ENCODE results near the gene MYO9B.

The MYO9B gene

GRCh38 chr19:17237747-17238706 is 162.4 kb downstream of the MYO9B start:
- DNase-seq (ENCODE audit: low read depth in 2 of 2): no peak

GRCh38 chr19:17240062-17240752 is 164.6 kb downstream of the MYO9B start:
- DNase-seq (ENCODE audit: low read depth in 2 of 2): no peak

- DNase-seq (ENCODE audit: low read depth in 2 of 2): no peak
Observed at GRCh38 chr19:17240826-17241399, 165.3 kb downstream of the MYO9B start.

- DNase-seq (ENCODE audit: low read depth in 2 of 2): no peak
Observed at GRCh38 chr19:17242431-17243208, 167.0 kb downstream of the MYO9B start.

DNA sequence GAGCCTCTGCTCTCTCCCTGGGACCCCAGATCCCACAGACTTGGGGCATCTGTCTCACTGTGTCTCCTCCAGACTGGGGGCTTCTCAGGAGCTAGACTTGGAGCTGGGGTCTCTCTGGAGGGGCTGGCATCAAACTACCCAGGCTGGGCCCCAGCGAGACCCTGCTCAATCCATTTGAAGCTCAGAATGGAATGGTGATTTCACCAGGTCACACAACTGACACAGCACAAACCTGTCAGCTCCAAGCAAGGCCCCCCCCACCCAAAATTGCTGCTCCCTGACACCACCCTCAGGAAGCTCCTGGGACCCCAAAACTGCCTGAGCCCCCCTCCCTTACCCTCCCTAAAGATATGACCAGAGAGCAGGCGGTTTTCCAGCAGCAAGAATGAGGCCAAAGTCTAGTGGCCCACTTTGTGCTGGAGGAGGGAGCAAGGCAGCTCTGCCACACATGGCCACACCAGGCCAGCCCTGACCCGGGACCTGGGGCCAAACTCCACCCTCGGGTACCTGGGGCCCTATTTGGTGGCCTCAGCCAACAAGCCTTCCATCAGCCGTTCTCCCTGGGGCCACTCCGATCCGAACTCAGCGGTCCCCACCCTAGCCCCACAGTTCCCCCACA is 167.7 kb downstream of the MYO9B start:
- no peak for DNase-seq (ENCODE audit: low read depth in 2 of 2)

GRCh38 chr19:17243830-17244617 is 168.4 kb downstream of the MYO9B start:
- no peak for DNase-seq (ENCODE audit: low read depth in 2 of 2)

GRCh38 chr19:17244618-17245534 is 169.3 kb downstream of the MYO9B start:
- DNase-seq (ENCODE audit: low read depth in 2 of 2): no peak

GRCh38 chr19:17245535-17245984 is 170.0 kb downstream of the MYO9B start, which contains the start of gene NR2F6:
Gene NR2F6 (minus strand): TSS chr19:17245919. CDS start chr19:17245220, 699 bp downstream.
- no peak for DNase-seq (ENCODE audit: low read depth in 2 of 2)

GRCh38 chr19:17246681-17247425 is 171.3 kb downstream of the MYO9B start:
- no peak for DNase-seq (ENCODE audit: low read depth in 2 of 2)

DNA sequence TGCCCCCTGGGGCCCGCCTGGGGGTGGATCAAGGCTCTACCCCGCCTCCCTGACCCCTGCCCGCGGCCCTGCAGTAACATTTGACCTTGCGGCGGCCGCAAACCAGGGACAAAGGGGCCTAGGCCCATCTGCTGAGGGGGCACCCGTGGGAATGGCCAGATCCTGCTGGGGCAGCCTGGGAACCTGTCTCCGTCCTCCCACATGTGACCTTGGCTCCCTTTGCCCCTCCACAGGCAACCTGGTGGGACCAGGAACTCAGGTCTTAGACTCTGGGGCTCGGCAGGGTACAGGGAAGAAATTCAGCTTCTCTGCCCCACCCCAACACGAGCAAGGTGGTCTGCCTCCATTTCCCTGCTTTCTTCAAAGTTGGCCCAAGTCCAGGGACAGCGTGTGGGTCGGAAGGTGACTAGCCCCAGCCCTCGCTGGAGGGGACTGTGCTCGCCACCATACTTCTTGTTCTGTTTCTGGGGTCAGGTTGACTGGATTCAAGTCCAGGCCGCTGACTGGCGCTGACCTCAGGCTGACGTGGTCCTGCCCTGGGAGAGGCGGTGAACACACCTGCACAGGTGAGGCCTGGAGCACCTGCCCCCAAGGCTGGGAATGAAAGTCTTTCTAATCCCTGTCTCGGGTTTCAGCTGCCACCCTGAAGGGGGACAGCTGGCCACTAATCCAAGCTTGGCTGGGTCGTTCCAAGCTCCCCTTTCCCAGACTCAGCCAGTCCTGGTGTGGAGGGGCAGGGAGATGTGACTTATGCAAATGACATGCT is 172.6 kb downstream of the MYO9B start:
- no peak for DNase-seq (ENCODE audit: low read depth in 2 of 2)

DNA sequence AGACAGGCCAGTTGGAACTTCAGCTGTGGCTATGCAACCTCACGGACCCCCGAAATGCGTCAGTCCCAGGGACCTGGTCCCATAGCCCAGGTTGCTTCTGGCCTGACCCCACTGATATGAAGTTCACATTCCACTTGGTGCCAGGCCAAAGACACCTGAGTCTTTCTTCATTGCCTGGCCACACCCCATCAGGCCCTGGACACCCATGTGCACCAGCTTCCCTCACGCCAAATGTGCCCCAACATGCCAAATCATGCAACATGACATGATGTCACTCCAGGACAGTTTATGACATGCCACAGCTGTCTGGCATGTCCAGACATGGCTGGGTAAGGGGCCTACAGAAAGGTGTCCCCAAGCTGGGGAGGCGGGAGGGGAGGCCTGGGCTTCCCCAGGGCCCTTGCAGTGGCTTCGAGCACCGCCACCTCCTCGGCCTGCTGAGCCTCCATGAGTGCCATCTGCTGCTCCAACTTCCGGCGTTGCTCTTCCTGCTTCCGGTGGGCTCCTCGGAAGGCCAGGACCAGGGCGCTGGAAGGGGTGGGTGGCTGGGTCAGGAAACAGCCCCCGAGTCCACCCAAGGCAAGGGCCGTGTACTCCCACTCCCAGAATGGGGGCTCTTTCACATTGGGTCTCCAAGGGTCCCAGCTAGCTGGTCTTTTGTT is 174.4 kb downstream of the MYO9B start:
- no peak for DNase-seq (ENCODE audit: low read depth in 2 of 2)

DNA sequence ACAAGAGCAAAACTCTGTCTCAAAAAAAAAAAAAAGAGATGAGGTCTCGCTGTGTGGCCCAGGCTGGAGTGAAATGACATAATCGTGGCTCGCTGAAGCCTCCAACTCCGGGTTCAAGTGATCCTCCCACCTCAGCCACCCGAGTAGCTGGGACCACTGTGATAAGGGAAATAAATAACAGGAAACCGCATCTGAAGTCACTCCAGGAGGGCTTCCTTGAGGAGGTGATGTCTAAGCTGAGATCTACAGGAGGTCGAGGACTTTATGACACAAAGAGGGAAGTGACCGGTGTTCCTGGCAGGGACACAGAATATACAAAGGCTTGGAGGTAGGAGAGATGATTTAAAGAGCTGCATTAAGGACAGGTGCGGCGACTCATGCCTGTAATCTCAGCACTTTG is 179.1 kb downstream of the MYO9B start:
- no peak for DNase-seq (ENCODE audit: low read depth in 2 of 2)

DNA sequence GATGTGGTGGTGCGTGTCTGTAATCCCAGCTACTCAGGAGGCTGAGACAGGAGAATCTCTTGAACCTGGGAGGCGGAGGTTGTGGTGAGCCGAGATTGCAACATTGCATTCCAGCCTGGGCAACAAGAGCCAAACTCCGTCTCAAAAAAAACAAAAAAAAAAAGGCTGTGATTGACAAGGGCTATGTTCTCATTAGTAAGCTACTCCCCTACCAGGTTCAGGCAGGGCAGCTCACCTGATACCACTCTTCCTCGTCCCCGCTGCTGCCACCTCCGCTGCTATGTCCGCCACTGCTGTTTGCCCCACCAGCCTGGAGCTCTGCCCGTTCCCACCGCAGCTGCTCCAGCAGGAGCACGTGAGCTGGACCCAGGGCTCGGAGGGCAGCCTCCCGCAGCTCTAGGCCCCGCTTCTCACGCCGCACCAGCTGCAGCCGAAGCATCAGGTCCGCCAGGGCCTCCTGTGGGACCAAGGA is 179.6 kb downstream of the MYO9B start:
- DNase-seq (ENCODE audit: low read depth in 2 of 2): no peak

DNA sequence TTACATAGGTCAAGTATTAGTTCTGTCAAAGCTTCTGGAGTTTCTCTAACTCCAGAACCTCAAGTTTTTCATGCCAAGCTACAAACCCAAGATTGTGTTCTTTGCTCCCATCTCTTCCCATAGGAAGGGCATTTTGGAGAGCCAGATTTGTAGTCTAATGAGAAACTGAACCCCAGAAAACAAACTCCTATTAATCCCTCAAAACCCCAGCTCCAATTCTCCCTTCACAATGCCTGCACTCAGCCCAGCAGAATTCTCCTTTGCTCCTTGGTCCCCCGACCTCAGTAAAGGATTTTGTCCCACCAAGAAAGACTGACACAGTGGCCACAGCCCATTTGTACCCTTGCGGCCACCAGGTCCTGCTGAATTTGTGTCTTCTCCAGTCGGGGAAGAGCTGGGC is 180.6 kb downstream of the MYO9B start:
- no peak for DNase-seq (ENCODE audit: low read depth in 2 of 2)

- DNase-seq (ENCODE audit: low read depth in 2 of 2): no peak
Observed at GRCh38 chr19:17259118-17259780, 183.7 kb downstream of the MYO9B start.

DNA sequence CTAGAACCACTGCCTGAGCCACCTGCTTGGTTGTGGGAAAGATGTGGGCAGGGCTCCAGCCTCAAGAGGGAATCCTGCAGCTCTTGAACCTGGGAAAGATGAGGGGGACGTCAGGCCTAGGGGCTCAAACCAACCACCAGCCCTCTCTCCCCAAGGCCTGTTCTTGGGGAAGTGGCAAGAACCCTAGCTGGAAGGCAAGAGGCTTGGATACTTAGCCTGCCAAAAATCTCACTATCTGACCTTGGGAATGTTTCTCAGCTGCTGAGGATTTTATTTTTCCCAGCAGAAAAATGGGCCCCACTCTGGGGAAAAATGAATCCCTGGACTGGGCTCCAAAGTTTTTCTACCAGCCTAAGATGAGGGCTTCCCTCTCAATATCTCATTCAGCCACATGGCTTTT is 184.4 kb downstream of the MYO9B start:
- DNase-seq (ENCODE audit: low read depth in 2 of 2): no peak

Data from activated CD4-positive, alpha-beta T cell treated with anti-CD3 and anti-CD28 coated beads for 24 hours (primary cell).